ENCODE measurements around the gene STAG1.
"Not testable (repeated sequence)": the region's sequence is repeated elsewhere in the genome, so short reads cannot be mapped to it uniquely, and the experiment has no call there.

The STAG1 gene

GRCh38 chr3:136698361-136698760 is 53.8 kb downstream of the STAG1 start:
- DNase-seq = no peak

- no peak for DNase-seq
Measured at GRCh38 chr3:136696797-136697196, 55.4 kb downstream of the STAG1 start.

- DNase-seq = no peak
Measured at GRCh38 chr3:136694321-136694720, 57.9 kb downstream of the STAG1 start.

- DNase-seq = no peak
Measured at GRCh38 chr3:136690599-136690998, 61.6 kb downstream of the STAG1 start.

DNA sequence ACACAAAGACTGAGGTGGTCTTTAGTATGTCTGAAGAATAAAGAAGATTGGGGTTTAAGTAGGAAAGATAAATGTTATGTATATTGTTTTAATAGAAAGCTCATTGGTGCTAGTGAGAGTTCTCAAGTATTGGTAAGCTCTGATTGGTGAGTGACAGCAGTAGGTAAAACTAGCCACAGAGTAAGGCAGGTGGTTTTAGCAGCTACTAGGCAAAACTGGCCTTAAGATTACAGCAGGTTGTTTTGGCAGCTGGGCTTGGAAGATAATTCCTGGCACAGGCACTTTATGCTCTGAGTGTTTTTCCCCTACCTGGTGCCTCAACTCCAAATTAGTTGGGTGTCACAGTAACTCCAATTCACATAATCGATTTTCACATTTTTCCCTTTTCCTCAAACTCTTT is 66.3 kb downstream of the STAG1 start:
- no peak for DNase-seq

- DNase-seq = no peak
Measured at GRCh38 chr3:136682740-136683312, 69.4 kb downstream of the STAG1 start.

DNA sequence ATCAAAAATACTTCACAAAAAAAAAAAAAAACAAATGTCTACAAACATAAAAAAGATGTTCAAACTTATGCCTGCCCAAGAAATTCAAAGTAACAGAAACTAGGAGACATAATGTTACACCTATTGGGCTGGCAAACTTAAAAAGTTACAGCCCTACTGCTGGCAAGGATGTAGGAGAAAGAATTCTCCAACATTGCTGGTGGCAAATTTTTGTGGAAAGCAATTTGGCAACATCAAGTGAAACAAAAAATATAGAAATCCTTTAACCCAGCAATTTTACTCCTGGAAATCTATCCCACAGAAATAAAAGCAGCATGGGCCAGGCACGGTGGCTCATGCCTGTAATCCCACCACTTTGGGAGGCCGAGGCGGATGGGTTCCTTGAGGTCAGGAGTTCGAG is 73.2 kb downstream of the STAG1 start:
- DNase-seq = no peak

- DNase-seq = no peak
Measured at GRCh38 chr3:136676009-136676408, 76.2 kb downstream of the STAG1 start.

DNA sequence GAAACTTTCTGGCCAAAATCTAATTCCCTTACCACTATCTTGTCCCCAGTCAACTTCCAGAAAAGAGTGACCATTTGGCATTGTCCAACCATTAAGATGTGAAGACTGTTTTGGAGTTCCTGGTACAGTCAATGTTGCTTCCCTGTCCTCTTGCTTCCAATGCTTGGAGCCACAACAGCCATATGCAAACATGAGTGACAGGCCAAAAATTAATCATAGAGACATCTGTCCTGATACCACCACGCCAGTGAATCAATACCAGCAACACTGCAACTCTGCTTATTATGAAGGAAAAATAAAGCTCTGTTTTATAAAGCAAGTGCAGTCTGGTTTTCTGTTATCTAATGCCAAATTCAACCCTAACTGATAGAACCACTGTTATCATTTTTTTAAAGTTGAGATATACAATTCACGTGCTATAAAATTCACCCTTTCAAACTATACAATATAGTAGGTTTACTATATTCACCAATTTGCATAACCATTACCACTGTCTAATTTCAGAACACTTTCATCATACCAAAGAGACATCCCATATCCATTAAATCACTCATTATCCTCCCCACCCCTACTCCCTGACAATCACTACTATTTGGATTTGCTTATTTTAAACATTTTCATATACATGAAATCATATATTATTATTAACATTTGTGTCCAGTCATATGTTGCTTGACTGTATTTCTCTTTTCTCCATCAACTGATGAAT is 76.9 kb downstream of the STAG1 start:
- no peak for DNase-seq

DNA sequence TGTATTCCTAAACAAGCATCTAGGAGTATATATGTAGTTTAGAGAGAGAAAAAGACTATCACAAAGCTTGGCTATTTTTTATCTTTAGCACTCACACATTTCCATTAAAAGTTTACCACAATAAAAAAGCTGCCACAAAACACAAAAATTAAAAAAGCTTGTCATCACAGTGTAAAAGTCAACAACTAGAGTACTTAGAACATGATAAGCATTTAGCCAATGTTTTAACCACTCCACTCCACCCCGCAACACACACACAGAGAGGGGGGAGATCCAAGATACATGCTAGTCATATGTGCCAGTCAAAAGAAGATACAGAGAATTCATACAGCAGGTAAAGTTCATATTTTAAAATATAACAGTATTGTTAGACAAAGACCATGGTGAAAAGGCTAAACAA is 79.7 kb downstream of the STAG1 start:
- no peak for DNase-seq

DNA sequence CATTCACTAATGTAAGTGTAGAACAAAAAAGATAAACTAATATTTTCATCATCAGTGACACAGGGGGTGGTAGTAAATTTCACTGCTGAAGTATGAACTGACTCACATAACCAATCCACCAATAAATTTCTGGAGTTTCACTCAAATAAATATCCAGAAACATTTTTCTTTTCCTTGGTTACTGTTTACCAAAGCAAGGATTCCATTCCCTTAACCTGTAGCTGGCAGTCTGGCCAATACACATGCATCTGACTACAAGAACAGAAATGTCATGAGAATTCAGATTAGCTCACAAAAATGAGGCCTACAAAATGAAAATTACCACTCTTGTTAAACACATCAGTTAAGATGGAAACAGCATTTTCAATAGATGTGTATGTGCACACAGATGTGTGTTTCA is 80.3 kb downstream of the STAG1 start:
- no peak for DNase-seq

- no peak for DNase-seq
Measured at GRCh38 chr3:136670166-136670565, 82.0 kb downstream of the STAG1 start.

GRCh38 chr3:136667081-136667480 is 85.1 kb downstream of the STAG1 start:
- no peak for DNase-seq

- not testable (repeated sequence) for DNase-seq
Measured at GRCh38 chr3:136666301-136666700, 85.9 kb downstream of the STAG1 start.

DNA sequence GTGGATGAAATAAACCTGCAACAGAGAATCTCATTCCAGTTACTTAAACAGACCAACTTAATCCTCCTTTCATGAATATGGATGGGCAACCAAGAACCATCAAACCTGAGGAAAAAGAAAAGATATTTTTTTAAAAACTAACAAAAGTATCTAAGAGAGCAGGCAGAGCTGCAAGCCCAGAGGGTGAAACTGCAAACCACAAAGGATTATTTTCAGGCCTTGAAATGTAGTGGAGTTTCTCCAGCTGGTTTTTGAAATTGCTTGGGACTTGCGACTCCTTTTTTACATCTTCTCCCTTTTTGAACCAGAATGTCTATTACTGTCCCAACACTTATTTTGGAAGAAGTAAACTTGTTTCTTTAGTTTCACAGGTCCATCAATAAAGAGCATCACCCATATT is 87.4 kb downstream of the STAG1 start:
- no peak for DNase-seq

DNA sequence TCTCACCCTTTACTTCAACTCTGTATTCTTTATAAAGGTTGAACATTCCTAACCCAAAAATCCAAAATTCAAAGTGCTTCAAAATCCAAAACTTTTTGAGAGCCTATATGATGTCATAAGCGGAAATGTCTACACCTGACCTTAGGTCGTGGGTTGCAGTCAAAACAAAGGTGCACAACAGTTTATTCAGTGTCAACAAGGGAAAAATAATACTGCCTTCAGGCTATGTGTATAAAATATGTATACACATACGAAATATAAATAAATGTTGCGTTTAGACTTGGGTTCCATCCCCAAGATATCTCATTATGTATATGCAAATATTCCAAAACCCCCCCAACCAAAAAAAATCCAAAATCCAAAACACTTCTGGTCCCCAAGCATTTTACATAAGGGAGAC is 90.9 kb downstream of the STAG1 start:
- DNase-seq = no peak

- DNase-seq = peak; percentile 52
Measured at GRCh38 chr3:136658946-136659682, 93.1 kb downstream of the STAG1 start.

DNA sequence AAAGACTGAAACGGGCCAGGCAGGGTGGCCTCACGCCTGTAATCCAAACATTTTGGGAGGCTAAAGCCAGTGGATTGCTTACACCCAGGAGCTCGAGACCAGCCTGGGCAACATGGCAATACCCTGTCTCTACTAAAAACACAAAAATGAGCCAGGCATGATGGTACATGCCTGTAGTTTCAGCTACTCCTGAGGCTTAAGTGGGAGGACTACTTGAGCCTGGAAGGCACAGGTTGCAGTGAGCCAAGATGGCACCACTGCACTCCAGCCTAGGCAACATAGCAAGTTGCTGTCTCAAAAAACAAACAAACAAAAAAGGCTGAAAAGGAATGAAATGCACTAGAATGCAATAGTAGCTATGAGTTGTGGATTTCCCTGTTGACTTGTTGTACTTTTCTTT is 94.7 kb downstream of the STAG1 start:
- DNase-seq = no peak

- DNase-seq = no peak
Measured at GRCh38 chr3:136653628-136654027, 98.5 kb downstream of the STAG1 start.

GRCh38 chr3:136651581-136651980 is 100.6 kb downstream of the STAG1 start:
- DNase-seq = no peak

DNA sequence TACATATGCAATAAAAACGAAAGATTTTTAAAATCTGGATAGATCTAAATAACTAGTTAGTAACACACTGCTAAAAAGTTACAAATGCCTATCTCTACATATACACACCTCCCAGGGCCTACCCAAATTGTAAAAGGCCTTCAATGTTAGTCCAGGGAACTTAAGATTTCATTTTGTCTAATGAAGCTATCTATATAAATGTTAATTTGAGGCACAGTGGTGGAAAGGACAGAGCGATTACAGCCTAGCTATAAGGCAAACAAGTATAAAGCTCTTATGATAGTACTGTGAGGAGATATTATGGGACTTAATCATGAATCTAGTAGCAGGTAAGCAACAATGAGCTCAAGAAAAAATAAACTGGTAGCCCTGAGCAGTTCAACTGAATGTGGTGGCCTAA is 101.7 kb downstream of the STAG1 start:
- no peak for DNase-seq

GRCh38 chr3:136645915-136646314 is 106.3 kb downstream of the STAG1 start:
- no peak for DNase-seq

- no peak for DNase-seq
Measured at GRCh38 chr3:136644212-136644611, 108.0 kb downstream of the STAG1 start.

DNA sequence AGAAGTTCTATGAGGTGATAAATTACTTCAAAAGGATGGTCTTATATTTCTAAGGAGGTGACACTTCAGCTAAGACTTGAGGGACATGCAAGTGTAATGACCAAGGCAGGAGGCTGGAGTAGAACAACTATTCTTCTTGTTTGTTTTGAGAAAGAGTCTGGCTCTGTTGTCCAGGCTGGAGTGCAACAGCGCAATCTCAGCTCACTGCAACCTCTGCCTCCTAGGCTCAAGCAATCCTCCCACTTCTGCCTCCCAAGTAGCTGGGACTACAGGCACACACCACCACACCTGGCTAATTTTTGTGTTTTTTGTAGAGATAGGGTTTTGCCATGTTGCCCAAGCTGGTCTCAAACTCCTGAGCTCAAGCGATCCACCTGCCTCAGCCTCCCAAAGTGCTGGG is 108.8 kb downstream of the STAG1 start:
- DNase-seq = not testable (repeated sequence)
